GM12873 (cell line): ENCODE results near the gene CHSY1.

ENCODE experiments used
- CTCF ChIP-seq: IDR thresholded peaks from 2 replicates; pipeline ENCODE4 v1.5.1; 2012; ENCODE audit warnings: low read depth, mild to moderate bottlenecking, moderate library complexity, low read length, control low read depth; ENCODE audit not compliant: insufficient read depth; ENCODE audit errors: missing control alignments

Gene CHSY1

DNA sequence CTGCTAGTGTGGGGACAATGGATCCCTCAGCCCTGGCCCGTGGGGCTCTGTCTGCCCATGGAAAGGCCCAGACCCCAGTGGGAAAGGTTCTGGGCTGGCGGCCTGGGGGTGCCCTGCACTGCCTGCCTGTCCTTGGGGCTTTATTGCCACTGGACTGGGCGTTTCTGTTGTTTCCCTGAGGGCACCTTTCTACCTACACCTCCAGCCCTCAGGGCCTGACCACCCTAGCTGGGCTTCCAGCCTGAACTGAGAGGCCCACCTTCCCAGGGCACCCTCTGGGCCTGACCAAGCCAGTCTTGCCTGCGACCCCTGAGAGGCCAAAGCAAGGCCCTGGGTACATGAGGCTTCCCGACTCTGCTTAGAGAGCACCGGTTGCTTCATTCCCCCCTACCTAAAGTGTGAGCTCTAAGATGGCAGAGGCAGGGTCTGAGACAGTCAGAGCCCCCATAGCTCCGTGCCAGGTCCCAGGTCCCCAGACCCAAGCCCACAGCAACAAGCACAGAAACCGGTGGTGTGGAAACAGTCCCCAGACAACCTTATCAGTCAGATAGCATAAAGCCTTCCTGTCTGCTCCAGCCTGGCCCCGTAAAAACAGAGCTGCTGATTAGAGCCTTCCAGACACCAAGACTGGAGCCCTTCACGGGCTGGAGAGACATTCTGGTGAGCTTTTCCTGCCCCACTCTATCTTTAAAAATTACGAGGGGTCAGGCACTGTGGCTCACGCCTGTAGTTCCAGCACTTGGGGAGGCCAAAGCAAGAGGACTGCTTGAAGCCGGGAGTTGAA is 102.8 kb downstream of the CHSY1 start:
- TF ChIP-seq CTCF = no peak

DNA sequence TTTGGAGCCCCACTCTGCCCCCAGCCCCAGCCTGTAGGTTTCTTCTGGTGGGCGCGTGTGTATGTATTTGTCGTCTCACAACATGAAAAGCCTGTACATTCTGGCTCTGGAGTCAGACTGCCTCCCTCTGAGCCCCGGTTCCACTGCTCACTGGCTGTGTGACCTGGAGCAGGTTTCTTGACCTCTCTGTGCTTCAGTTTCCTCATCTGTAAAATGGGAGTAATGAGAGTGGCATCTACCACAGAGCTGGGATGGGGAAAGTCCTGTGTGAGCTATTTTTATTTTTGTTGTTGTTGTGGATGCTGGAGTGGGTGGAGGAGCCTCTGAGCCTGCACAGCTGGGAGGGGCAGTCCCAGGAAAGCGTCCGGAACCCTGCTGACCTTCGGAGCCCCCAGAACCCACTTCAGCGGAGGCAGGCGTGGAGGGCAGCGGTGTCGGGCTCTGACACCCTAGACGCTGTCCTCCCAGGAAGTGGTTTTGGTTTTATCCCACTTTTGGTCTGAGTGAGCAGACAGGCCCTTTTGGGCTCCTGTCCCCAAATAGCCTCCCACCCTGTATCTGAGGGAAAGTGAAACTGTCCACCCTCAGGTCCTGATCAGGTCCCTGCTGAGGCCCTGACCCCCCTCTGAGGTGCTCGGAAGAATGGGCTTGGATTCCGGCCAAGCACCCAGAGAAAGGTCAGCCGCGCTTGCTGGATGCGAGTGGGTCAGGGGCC is 103.5 kb downstream of the CHSY1 start:
- TF ChIP-seq CTCF = no peak

DNA sequence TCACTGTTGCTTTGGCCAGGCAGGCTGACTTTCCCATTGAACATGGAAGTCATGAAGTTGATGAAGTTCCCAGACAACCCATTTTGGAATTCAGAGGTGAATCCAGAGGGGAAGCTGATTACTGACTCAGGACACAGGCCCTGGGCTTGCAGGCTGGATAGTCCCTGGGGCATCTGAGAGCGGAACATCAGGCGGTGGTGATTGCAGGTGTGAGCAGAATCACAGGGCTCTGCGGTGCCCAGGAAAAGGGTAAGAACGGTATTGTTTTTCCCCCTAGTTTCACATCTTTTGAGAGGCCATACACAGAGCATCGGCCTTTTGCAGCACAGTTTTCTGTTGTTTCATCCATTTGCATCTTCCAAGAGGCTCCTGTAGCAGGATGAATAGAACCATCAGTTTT is 104.7 kb downstream of the CHSY1 start:
- no peak for TF ChIP-seq CTCF

GRCh38 chr15:101146118-101146702 is 105.6 kb downstream of the CHSY1 start:
- TF ChIP-seq CTCF = no peak

- no peak for TF ChIP-seq CTCF
Observed at GRCh38 chr15:101145362-101145761, 106.5 kb downstream of the CHSY1 start.

- TF ChIP-seq CTCF = no peak
Observed at GRCh38 chr15:101143321-101143720, 108.5 kb downstream of the CHSY1 start.

- TF ChIP-seq CTCF = no peak
Observed at GRCh38 chr15:101142711-101143110, 109.1 kb downstream of the CHSY1 start.
